Vagina (tissue), 2 donors: Measurements from ENCODE around the gene ACSF3.

Source experiments
- CTCF ChIP-seq, 3 experiments: fragments of 450-650 bp in 2 of 3; fragments of 200-600 bp in 1 of 3; sonication (generic) in 1 of 3; IDR thresholded peaks; one replicate each; pipeline ENCODE4 v1.5.1; 2017 to 2019; ENCODE audit warnings: antibody characterized with exemption in 3 of 3, mild to moderate bottlenecking in 2 of 3, moderate library complexity in 2 of 3
- POLR2A ChIP-seq, 2 donors: fragments of 450-650 bp; IDR thresholded peaks; one replicate each; pipeline ENCODE4 v1.6.1; 2017; ENCODE audit warnings: antibody characterized with exemption in 2 of 2, mild to moderate bottlenecking in 2 of 2, moderate library complexity in 2 of 2

GRCh38 chr16:89119661-89120141 lies 26.0 kb downstream of the ACSF3 start:
- TF ChIP-seq CTCF (IDR thresholded peaks at IDR 0.05) (no peak), POLR2A (IDR thresholded peaks at IDR 0.05) (no peak)
